22Rv1 (cell line): ENCODE data around the gene ASCL2.

ENCODE experiments used
- H3K27ac ChIP-seq: fragments of 450-650 bp; 2 replicates; pipeline ENCODE4 v1.5.1; 2017
- ZFX ChIP-seq: fragments of 450-650 bp; IDR thresholded peaks from 2 replicates; pipeline ENCODE4 v1.6.1; 2017; ENCODE audit warnings: antibody characterized with exemption, borderline replicate concordance
- TF ChIP-seq, protein P1 (sequence below): fragments of 450-650 bp; IDR thresholded peaks from 2 replicates; pipeline ENCODE4 v1.5.1; 2017; ENCODE audit warnings: mild to moderate bottlenecking

ASCL2 gene, protein sequence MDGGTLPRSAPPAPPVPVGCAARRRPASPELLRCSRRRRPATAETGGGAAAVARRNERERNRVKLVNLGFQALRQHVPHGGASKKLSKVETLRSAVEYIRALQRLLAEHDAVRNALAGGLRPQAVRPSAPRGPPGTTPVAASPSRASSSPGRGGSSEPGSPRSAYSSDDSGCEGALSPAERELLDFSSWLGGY

DNA sequence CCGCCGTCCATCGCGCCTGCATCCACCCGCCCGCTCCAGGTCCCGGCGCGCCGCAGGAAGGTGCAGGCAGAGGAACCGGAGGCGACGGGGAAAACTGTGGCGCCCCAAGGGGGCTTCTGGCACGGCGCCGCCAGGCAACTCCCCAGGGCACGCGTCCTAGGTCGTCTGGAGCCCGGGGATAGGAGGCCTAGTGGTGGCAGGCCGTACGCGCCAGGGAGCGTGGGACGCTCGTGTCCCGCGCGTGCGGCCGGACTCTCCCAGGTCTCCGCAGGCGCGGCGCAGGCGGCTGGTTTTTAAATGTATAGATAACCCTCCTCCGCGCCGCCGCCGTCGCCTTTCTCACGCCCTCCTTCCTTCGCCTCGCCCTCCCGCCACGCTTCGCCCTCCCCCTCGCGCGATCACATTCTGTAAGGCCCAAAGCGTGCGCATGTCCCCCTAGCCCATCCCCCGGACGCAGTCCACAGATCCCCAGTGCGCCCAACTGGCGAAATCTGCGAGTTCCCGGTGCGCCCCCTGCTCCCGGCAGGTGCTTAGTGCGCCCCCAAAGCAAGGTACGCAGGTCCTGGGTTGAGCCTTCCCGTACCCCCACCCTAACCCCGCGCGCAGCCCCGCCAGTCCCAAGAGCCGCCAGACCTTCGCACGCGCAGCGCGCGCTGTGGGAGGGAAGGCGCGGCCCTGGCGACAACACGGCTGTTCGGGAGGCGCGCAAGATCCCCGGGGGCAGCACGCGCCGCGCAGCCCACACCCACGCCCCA, at the start of gene ASCL2:
ASCL2 (minus strand) TSS at position 267 of the 755 bp plus-strand sequence; CDS start at position 11, 256 bp downstream.
- H3K27ac ChIP-seq: no peak within 1 kb of the TSS
- TF ChIP-seq ZFX: no peak
- TF ChIP-seq, protein P1, sequence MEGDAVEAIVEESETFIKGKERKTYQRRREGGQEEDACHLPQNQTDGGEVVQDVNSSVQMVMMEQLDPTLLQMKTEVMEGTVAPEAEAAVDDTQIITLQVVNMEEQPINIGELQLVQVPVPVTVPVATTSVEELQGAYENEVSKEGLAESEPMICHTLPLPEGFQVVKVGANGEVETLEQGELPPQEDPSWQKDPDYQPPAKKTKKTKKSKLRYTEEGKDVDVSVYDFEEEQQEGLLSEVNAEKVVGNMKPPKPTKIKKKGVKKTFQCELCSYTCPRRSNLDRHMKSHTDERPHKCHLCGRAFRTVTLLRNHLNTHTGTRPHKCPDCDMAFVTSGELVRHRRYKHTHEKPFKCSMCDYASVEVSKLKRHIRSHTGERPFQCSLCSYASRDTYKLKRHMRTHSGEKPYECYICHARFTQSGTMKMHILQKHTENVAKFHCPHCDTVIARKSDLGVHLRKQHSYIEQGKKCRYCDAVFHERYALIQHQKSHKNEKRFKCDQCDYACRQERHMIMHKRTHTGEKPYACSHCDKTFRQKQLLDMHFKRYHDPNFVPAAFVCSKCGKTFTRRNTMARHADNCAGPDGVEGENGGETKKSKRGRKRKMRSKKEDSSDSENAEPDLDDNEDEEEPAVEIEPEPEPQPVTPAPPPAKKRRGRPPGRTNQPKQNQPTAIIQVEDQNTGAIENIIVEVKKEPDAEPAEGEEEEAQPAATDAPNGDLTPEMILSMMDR: no peak

DNA sequence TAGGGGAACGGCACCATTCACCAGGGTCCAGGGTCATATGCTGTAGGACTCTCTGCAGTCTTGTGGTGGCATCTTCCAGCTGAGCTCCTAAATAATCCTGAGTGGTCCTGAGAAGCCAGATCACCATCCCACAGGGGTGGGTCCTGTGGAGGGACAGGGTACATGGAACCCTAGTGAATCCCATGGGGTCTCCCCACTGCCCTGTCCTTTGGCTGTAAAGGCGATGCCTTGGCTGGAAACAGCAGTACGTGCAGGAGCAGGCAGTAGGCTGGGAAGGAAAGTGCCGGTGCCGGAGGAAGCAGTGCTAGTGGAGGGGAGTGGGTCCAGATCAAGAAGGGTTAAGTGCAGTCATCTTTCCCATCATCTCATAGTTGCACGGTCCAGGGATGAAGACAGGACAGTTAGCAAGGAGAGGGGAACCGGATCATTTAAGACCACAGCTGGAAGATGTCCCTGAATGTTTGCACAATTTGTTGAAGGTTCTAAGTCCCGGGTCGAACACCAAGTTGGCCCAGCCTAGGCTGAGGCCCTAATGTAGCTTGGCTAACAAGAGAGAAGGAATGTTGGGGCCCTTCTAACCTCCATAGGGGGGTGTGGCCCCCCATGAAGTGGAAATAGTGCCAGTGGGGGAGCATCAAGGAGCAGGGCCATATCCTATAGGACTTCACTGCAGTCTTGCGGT, 49.5 kb upstream of the ASCL2 start:
- no peak overlapping the region for H3K27ac ChIP-seq

DNA sequence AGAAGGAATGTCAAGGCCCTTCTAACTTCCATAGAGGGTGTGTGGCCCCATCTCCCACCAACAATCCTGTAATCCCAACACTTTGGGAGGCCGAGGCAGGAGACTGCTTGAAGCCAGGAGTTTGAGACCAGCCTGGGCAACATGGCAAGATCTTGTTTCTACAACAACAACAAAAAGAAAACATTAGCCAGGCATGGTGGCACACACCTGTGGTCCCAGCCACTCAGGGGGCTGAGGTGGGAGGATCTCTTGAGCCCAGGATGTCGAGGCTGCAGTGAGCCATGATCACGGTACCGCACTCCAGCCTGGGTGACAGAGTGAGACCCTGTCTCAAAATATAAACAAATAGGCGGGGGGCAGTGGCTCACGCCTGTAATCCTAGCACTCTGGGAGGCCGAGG, 48.3 kb upstream of the ASCL2 start:
- H3K27ac ChIP-seq: no peak overlapping the region
- no peak for TF ChIP-seq ZFX
- TF ChIP-seq, protein P1: no peak

More for the DNA sequence above, 49.5 kb upstream of the ASCL2 start:
- TF ChIP-seq, protein P1: no peak
- TF ChIP-seq ZFX: no peak

DNA sequence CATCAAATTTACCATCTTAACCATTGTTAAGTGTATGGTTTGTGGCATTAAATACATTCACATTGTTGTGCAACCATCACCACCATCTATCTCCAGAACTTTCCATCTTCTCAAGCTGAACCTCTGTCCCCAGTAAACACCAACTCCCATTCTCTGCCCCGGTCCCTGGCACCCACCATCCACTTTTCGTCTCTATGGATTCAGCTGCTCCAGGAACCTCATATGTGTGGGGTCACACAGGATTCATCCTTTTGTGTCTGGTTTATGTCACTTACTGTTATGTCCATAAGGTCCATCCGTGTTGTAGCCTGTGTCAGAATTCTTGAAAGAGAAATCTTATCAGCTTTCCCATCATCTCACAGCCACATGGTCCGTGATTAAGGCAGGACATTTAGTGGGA, 47.7 kb upstream of the ASCL2 start:
- TF ChIP-seq ZFX: no peak
- TF ChIP-seq, protein P1: no peak
- H3K27ac ChIP-seq: no peak overlapping the region

DNA sequence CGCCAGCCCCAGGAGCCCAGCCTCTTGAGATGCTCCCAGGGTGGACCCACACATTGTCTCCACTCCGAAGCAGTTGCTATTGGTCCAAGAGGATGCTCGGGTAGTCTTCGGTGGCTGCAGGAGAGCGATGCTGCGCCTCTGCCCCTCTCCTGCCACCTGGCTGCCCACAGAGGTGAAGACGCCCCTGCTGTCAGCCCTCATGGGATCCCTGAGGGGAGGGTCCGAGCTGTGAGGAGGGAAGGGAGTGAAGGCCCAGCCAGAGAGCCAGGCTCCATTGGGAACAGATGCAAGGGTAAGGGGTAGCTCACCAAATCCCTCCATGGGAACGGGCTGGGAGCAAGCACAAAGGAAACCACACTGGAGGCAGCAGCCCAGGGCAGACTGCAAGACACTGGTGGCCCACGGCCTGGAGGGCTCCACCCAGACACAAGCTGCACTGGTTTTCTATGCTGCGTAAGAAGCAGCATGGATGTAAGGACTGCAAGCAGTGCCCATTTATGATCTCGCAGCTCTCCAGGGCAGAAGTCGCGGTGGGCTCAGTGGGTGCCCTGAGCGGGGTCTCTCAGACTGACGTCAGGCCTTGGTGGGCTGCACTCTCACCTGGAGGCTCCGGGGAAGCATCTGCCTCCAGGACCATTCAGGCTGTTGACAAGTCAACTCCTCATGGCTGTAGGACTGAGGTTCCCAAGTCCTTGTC, 47.1 kb upstream of the ASCL2 start:
- TF ChIP-seq, protein P1: no peak
- no peak for TF ChIP-seq ZFX
- no peak overlapping the region for H3K27ac ChIP-seq

DNA sequence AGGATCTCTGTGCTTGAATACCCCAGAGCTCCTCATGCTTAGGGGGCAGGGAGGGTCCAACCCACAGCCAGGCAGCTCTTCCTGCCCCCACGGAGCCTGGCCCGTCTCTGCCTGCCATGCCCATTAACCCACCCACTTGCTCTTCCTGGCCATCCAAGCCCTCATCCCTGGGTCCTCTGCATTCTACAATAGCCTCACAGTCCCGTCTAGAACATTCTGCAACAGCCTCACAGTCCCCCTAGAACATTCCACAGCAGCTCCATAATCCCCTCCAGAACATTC, 46.5 kb upstream of the ASCL2 start:
- TF ChIP-seq, protein P1: no peak
- TF ChIP-seq ZFX: no peak
- no peak overlapping the region for H3K27ac ChIP-seq
